ENCODE results near the gene GPC3.

GRCh38 chrX:133674726-133675470 is 310.5 kb downstream of the GPC3 start:
- TF ChIP-seq TARDBP (IDR thresholded peaks at IDR 0.05) (no peak), SUZ12 (IDR thresholded peaks at IDR 0.05) (no peak), ZNF384 (IDR thresholded peaks at IDR 0.05) (no peak), SP1 (IDR thresholded peaks at IDR 0.05) (no peak), CTBP1 (IDR thresholded peaks at IDR 0.05; ENCODE audit: borderline replicate concordance) (no peak), FOXK2 (IDR thresholded peaks at IDR 0.05) (no peak), HDGF (IDR thresholded peaks at IDR 0.05; ENCODE audit: borderline replicate concordance) (no peak)

Measured in HEK293T (cell line).